HG02642 (cell line): ENCODE measurements around the gene POU2F2.

Experiments
- ATAC-seq: cut with Tn5 transposase; IDR thresholded peaks from one replicate; pipeline ENCODE4 v1.9.1; 2021; ENCODE audit warnings: mild to moderate bottlenecking; ENCODE audit not compliant: unreplicated experiment, poor library complexity

POU2F2 gene

GRCh38 chr19:42155796-42156195, 23.6 kb upstream of the POU2F2 start:
- no peak for ATAC-seq

DNA sequence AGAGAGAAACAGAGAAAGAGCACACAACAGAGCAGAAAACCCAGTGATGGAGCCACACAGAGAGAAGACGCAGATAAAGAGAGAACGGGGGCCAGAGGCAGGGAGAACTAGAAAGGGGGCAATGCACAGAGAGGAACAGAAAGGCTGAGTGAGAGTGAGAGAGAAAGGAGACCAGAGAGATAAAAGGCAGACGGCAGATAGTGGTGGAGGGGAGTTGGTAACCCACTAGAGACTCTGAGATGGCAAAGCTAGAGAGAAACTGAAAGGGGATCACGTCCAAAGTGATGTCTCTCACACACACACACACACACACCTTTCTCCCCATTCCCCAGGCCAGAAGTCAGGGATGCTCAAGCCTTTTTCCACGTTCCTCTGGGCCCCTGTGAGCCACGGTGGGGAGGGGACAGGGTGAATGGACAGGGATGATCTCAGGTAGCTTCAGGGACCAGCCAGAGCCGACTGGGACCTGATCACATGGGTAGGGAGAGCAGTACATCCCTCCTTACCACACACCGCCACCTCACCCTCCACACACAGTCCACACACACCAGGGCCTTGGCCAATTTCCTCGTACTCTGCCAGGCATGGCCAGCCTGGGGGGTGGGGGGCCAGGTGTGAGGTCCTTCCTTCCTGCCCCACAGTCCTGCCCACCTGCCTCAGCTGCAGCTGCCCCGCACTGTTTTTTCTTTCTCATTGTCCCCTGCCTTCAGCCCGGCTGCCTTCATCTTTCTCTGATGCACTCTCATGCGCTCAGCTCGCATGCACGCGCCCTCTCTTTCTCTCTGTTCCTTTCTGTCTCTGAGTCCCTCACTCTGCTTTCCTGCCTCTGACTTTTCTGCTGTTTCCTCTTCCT, 22.5 kb upstream of the POU2F2 start:
- no peak for ATAC-seq

- no peak for ATAC-seq
Measured at GRCh38 chr19:42153672-42154433, 21.6 kb upstream of the POU2F2 start.

DNA sequence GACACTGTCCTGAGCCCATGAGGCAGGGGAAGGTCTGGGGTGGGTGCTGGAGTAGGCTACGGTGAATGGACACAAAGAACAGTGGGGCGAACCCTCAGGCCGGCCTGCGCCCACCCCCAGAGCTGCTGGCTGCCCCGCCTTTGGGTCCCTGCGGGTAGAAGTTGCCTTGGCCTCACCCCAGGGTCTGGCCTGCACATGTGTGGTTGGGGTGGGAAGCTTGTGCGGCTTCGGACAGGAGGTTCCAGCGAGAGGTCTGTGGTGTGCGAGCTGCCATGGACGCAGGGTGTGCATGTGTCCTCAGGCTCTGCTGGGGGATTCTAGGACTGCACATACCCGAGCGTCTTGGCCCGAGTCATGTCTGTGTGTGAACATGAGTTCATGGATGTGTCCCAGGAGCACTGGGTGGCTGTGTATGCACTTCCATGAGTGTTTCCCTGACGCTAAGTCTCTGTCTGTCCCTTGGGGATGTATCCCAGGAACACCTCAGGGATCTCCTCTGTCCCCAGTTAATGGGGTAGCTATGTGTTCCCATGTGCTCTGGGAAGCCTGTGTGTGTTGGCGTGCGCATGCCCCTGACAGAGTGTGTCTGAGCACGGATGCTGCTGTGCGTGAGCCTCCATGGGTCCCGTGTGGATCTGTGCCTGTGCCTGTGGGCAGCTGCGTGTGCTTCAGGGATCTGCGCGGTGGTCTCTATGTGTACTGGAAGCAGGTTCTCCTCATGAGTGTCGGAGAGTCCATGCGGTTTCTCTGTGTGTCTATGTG, 20.8 kb upstream of the POU2F2 start:
- ATAC-seq, result no peak

DNA sequence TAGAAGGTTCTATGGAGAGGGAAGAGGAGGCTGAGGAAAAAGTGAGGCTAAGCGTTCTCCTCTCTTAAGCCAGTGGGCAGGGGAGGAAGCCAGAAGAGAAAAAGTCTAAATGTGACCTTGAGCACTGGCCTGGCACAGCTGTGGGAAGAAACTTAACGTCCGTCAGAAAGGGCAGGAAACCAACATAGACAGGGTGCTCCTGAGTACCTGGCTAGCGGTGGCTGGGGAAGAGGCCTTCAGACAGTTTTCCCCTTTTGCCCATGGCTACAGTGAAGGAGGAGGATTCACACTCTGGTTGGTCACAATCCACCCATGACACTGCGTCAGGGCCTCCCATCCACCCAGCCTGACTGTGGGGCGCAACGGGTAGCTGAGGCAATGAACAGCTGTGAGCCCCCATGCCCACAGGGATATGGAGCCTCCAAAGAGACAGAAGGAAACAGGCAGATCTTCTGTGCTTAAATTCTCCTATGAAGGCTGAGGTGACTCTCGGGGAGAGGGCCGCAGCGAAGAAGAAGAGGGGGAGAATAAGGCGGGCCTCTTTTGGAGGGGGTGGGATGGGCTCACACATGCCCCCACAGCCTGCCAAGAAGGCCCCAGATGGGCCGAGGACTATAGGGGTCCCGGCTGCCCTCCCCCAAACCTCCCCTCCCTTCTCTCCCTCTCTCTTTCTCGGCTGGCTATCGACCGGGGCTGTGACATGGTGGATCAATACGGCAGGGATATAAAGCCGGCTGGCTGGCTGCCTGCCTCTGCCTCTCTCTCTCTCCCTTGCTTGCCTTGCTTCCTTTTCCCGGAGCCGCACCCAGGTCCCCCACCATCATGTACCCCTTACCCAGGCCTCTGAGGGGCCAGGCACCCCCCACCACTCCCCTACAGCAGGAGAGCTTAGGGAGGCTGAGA, 19.8 kb upstream of the POU2F2 start:
- ATAC-seq, result no peak

DNA sequence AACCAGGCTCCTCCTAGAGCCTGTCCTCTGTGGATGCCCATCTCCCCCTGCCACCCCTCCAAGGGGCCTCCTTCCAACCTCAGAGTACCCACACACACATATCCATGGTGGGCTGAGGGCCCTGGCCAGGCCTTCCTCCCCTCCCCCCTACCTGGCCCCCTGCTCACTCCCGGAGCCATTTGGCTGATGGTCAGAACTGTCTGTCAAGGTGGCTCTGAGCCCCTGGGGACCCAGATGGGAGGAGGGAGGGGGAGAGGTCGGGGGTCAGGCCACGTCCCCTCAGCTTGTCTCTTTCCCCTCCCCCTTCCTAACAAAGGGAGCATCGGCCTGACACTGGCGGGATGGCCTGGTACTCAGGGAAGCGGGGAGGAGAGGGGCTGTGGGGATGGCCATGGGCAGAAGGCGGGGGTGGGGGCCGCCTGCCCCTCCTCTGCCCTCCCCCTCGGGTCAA, 18.7 kb upstream of the POU2F2 start:
- no peak for ATAC-seq

DNA sequence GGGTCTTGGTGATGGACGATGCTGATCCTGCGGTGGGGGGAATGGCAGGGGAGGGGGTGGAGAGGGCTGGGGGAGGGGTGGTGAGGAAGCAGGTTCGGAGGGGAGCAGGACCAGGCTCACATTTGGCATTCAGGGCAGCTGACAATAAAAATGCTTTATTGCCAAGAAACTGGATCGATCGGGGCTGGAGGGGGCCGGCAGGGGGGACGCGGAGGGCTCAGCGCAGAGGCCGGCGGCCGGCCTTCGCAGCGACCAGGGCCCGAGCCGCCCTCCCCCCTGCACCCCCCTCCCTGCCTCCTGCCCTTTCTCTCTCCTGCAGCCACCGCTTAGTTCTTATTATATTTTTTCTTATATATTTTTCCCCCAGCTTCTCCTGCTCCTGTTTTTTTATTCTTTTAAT, 18.1 kb upstream of the POU2F2 start:
- ATAC-seq, result no peak

GRCh38 chr19:42149447-42150202, 17.4 kb upstream of the POU2F2 start:
- no peak for ATAC-seq

DNA sequence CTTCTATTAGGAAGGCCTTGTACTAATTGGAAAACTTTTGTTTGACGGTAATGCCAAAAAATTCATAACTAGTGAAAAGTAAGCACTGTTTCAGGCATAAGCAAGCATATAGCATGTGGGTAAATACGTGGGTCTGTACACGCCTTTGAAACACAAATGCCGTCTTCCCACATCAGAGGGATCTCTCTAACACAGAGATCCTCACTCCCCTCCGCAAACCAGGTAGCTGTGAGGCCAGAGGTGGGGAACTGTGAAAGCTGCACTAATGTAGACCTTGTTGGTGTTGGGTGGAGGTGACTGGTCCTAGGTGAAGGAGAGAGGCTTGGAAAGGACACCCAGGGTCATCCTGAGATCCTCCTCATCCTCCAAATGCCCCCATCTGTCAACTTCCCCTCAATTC, 16.0 kb upstream of the POU2F2 start:
- ATAC-seq, result no peak

- no peak for ATAC-seq
Measured at GRCh38 chr19:42143341-42144234, 11.3 kb upstream of the POU2F2 start.

GRCh38 chr19:42140125-42140754, 8.0 kb upstream of the POU2F2 start:
- no peak for ATAC-seq

DNA sequence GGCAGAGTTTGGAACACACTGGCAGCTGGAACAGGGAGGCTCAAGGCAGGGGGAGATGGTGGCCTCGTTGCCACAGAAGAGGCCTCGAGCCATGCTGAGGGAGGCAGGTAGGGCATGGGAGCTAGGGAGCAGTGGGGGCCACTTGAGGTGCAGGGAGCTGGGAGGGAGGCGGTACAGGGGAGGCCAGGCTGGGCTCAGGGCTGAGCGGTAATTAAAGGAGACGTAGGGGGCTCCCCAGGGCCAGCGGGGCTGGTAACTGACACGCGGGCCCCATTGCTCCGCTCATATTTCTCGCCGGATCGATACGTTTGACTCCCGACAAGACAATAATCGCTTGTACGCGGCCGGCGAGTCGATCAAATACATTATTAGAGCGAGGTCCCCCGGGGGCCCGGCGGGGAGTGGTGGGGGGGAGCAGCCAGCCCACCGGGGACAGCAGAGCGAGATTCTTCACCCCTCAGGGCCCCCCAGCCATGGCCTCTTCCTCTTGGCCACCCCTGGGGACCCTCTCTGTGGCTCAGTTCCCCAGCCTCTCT, 2.4 kb upstream of the POU2F2 start:
- no peak for ATAC-seq

- peak; percentile 38 for ATAC-seq
Measured at GRCh38 chr19:42132851-42133528, 744 bp upstream of the POU2F2 start.

DNA sequence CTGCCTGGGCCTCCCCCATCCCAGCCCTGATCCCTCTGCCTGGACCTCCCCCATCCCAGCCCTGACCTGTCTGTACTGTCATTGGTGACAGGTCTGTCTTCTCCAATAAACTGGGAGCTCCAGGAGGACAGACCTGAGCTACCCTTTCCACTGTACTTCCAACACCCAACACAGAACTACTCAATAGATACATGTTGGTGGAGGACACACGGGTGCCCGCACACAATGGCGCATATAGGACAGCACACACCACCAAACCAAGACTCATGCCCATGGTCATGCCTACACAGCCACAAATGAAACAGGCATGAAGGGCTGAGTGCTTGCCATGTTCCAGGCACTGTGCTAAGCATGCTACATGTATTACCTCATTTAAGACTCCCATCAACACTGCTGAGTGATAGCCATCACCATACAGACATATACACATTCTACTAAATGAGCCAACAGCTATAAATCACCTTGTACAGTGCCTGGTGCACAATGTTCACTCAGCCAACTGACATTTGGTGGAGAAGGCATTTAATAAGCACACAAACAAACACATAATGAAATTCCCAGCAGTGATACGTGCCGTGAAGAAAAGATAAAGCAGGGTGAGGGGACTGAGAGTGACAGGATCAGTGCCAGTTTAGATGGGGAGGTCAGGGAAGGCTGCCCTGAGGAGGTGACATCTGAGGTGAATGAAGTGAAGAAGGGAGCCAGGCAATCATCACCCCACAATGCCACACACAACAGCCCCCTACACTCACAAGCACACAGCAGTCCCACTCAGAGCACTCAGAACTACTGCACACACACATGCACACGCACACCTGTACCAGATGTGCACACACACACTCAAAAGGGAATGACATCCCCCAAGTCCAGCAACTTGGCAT, 857 bp downstream of the POU2F2 start:
- ATAC-seq, result no peak

DNA sequence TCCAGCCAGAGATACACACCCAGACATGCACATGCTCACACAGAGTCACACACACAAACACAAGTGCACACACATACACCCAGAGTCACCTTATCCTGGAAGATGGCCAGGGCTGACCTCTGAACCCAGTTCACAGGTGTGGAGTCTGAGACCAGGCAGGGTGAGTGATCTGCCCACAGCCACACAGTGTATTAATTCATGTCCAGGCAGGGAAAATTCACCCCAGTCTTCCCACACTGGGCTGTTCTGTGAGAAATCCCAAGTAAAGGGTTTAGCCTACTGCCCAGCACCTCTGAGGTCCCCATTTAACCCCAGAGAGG, 2.0 kb downstream of the POU2F2 start:
- no peak for ATAC-seq
